Measurements from ENCODE around the gene TCP11L2.

The TCP11L2 gene

DNA sequence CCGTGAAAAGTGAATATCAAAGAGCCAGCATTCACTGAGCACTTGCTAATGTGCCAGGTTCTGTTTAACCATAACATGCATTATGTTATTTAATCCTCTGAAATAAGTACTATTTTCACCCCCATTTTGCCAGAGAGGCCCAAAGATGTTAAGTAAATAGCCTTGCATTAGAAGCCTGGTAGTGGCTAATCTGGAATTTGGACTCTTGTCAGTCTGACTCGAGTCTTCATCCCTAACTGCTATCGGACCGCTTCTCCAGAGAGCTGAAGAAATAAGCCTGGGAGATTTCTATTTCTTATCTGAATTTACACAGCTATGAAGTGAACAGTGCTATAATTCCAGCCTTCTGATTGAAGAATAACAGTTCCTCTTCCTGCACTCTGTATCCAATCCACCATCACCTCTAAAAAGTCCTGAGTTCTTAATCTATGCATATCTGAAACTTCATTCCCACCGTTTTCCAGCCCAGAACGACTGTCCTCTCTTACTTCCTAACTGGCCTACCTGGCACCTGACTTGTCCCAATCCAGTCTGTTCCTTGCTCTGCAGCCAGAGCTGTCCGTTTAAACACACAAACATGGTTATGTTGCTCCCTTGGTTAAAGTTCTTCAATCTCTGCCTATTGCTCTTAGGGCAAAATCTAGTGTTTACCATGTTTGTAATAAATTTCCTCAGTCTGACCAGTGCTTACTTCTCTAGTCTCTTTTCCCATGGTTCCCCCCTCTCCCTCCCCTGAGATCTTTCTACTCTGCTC lies 57.3 kb downstream of the TCP11L2 start:
- in situ Hi-C loops (cut with MboI; ENCODE audit: low pct_unique_long_range_greater_than_20kb, low sequenced_read_pairs, unreplicated experiment) = no loop called here
- DNase-seq (ENCODE audit: low spot score) = no peak

DNA sequence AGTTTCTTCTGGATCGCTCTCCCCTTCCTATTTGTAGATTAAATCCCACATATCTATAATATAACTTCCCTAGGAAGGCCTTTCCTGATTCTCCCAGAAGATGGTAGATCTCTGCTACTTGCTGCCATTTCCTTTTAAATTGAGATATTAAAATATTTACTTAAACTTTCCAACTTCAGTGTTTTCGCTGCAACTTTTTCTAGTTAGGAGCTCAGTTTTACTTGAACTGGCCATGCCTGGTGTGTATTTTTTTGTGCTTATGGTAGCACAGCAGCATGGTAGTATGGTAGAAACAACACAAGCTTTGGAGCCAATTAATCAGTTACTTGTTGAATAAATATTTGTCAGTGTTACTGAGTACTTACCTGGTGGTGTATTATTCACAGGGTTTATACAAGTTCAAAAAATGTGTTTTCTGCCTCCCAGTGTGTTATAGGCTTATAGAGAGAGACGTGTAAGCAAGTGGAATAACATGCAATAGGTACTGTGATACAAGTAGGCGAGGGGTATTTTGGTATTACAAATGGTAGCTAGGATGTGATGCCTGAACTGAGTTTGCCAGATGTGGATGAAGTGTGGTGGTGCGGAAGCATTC lies 58.0 kb downstream of the TCP11L2 start:
- in situ Hi-C loops (cut with MboI; ENCODE audit: low pct_unique_long_range_greater_than_20kb, low sequenced_read_pairs, unreplicated experiment) = no loop called here
- TF ChIP-seq, protein P1, sequence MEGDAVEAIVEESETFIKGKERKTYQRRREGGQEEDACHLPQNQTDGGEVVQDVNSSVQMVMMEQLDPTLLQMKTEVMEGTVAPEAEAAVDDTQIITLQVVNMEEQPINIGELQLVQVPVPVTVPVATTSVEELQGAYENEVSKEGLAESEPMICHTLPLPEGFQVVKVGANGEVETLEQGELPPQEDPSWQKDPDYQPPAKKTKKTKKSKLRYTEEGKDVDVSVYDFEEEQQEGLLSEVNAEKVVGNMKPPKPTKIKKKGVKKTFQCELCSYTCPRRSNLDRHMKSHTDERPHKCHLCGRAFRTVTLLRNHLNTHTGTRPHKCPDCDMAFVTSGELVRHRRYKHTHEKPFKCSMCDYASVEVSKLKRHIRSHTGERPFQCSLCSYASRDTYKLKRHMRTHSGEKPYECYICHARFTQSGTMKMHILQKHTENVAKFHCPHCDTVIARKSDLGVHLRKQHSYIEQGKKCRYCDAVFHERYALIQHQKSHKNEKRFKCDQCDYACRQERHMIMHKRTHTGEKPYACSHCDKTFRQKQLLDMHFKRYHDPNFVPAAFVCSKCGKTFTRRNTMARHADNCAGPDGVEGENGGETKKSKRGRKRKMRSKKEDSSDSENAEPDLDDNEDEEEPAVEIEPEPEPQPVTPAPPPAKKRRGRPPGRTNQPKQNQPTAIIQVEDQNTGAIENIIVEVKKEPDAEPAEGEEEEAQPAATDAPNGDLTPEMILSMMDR (IDR thresholded peaks at IDR 0.05; ENCODE audit: extremely low read depth, insufficient read depth, missing control alignments) = no peak
- no peak for DNase-seq (ENCODE audit: low spot score)

More for the DNA sequence above, 57.3 kb downstream of the TCP11L2 start:
- TF ChIP-seq, protein P1 (IDR thresholded peaks at IDR 0.05; ENCODE audit: extremely low read depth, insufficient read depth, missing control alignments) = no peak

DNA sequence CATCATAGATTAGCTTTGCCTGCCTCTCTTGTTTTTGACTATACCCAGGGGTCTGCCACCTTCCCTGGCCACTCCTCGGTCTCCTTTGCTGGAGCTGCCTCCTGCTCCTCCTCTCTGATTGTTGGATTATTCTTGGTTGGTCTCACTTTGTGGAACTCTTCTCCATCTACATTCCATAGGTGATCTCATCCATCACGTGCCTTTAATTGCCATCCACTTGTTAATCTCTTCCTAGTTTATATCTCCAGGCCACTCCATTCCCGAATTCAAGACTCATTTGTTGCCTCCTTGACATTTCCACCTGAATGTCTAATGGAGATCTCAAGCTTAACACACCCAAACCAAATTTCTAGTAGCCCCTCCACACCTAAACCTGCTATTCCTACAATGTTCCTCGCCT lies 60.4 kb downstream of the TCP11L2 start:
- in situ Hi-C loops (cut with MboI; ENCODE audit: low pct_unique_long_range_greater_than_20kb, low sequenced_read_pairs, unreplicated experiment) = no loop called here
- TF ChIP-seq, protein P1 (IDR thresholded peaks at IDR 0.05; ENCODE audit: extremely low read depth, insufficient read depth, missing control alignments) = no peak
- DNase-seq (ENCODE audit: low spot score) = no peak

GRCh38 chr12:106364261-106364660 lies 61.7 kb downstream of the TCP11L2 start:
- in situ Hi-C loops (cut with MboI; ENCODE audit: low pct_unique_long_range_greater_than_20kb, low sequenced_read_pairs, unreplicated experiment) = no loop called here
- no peak for DNase-seq (ENCODE audit: low spot score)
- TF ChIP-seq, protein P1 (IDR thresholded peaks at IDR 0.05; ENCODE audit: extremely low read depth, insufficient read depth, missing control alignments) = no peak

- TF ChIP-seq, protein P1 (IDR thresholded peaks at IDR 0.05; ENCODE audit: extremely low read depth, insufficient read depth, missing control alignments) = no peak
- in situ Hi-C loops (cut with MboI; ENCODE audit: low pct_unique_long_range_greater_than_20kb, low sequenced_read_pairs, unreplicated experiment) = no loop called here
- no peak for DNase-seq (ENCODE audit: low spot score)
Observed at GRCh38 chr12:106369624-106370346, 67.3 kb downstream of the TCP11L2 start.

GRCh38 chr12:106378788-106379187 lies 76.3 kb downstream of the TCP11L2 start:
- DNase-seq (ENCODE audit: low spot score) = no peak
- in situ Hi-C loops (cut with MboI; ENCODE audit: low pct_unique_long_range_greater_than_20kb, low sequenced_read_pairs, unreplicated experiment) = loop anchor here (25.0 kb wide), 1 partner anchor 459 kb away; no protein-coding TSS in a partner anchor
- TF ChIP-seq, protein P1 (IDR thresholded peaks at IDR 0.05; ENCODE audit: extremely low read depth, insufficient read depth, missing control alignments) = no peak
